Hematopoietic multipotent progenitor cell treated with erythropoietin and hydrocortisone succinate and interleukin-3 and kit ligand, for 6 days (in vitro differentiated cells): ENCODE data around the gene EDN3.

Experiments
- DNase-seq: peaks from one replicate; pipeline ENCODE4 v3.0.0-alpha.2; 2015

EDN3 gene

DNA sequence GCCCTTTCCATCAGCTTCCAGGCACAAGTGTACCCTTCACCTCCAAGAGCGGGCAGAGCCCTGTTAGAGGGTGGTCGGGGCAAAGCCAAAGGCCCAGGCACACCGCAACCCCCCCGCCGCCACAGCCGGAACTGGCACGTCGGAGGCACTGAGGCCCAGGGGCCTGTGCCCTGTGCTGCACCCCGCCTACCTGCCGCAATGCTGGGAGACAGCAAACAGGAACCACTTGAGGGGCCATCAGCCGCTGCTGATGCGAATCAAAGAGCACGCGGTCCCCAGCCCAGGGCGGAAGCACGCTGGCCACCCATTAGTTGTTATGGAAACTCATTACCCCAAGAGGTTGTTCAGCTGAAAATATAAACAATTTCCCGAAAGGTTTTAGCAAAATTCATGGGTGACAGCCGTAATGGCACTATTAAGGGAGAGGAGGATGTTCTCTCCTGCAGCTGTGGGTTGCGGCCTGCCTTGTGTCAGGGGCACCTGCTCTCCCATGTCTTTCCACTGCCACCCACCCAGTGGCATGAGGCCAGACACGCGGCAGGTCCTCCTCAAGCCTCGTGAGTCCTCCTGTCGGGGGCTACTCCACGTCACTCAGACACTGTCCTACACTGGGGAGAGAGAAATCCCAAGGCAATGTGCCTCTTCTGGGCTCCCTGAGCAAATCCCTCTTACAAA is 65.3 kb downstream of the EDN3 start:
- DNase-seq: no peak

DNA sequence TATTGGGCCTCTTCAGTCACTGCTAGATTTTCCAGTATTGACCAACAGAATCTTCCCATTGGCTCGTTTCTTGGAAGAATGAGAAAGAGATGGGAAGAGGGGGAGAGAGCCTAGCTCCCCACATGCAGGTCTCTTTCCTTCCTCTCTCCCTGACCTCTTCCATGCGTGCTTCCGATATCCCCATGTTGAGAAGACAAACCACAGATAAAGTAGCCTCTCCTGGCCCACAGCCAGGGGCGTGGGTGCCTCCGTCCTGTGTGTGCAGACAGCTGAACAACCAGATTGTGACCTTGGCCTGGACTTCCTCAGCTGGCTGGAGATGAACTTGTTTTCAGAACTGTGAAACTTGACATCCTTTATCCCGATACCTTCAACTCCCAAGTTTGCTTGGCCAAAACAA is 71.0 kb downstream of the EDN3 start:
- DNase-seq: peak; percentile 64

DNA sequence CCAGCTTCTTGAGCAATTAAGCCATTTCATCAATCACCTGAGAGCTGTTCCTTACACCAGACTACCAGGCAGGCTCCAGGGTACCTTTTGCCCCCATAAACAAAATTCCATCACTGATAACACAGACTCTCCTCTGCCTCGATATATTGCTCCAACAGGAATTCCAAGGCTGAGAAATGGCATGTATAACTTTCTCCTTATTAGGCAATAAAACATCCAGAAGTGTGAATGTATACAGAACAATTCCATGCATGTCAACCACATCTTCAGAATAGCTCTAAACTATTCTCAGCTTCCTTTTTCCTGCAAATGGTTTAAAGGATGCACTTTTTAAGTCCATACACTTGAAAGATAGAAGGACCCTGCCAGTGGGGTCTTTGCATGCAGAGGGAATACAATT is 73.8 kb downstream of the EDN3 start:
- no peak for DNase-seq

DNA sequence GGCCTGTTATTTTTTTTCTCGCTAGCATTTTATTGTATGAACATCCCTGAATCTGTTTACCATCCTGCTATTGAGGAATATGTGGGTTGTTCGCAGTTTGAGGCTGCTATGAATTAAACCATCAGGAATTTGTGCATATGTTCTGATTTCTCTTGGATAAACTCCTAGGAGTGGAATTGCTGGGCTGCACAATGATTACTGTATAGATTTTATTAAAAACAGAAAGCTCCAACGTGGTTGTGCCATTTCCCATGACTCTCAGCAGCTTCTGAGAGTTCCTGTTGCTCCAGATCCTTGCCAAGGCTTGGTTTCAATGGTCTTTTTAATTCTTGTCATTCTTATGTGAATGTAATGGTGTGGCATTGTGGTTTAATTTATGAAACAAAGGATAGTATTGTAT is 75.1 kb downstream of the EDN3 start:
- DNase-seq: no peak
